ENCODE data around the gene LIPC. TPM values are rescaled to one million over a fixed set of nuclear protein-coding genes. Genes with fewer than 3 reads are reported as not detected.

LIPC gene
- total and polyA plus RNA-seq, 2 of the 4 experiments (the other 2 are of a cell fraction): 0.07 TPM; not detected in 1

GRCh38 chr15:58440922-58441321 is 9.1 kb downstream of the LIPC start:
- peak overlapping the region; percentile 48 to 89 for H4K8ac ChIP-seq (ENCODE audit: low read depth in 2 of 2, low read length in 2 of 2)
- H3K4me1 ChIP-seq (ENCODE audit: control insufficient read depth, insufficient read depth, low read length): peaks cover 24% of the 10 kb centered on the region
- ATAC-seq (ENCODE audit: low read depth) (no peak), DNase-seq (no peak)
- H3K18ac ChIP-seq (ENCODE audit: low read depth, low read length): peak overlapping the region; percentile 44
- H3K9me1 ChIP-seq (ENCODE audit: insufficient read depth, low read length): peaks cover 17% of the 10 kb centered on the region
- H4K91ac ChIP-seq (ENCODE audit: insufficient read depth, low read depth, low read length): peak overlapping the region; percentile 87
- peak overlapping the region; percentile 46 for H2BK5ac ChIP-seq (ENCODE audit: low read depth, low read length, poor library complexity, severe bottlenecking)
- dilution Hi-C loops (cut with HindIII; ENCODE audit: low sequenced_read_pairs, unreplicated experiment): no loop called here
- peak overlapping the region; percentile 87 for H2BK120ac ChIP-seq (ENCODE audit: low read depth, low read length)
- H3K14ac ChIP-seq (replicated peaks; ENCODE audit: low read depth, low read length): peak overlapping the region; percentile 79
- in situ Hi-C loops (cut with MboI; ENCODE audit: low sequenced_read_pairs): no loop called here
- H2AFZ ChIP-seq (replicated peaks; ENCODE audit: low read length, poor library complexity): peak overlapping the region; percentile 36
- CTCF ChIA-PET: interaction anchor here (1.0 kb wide), 1 partner anchor 20 kb away, joined by 4 read pairs; no protein-coding TSS in a partner anchor
- POLR2A ChIA-PET (ENCODE audit: unreplicated experiment): no interaction called here
- H4K20me1 ChIP-seq (ENCODE audit: insufficient read depth, low read length): no peaks in the 10 kb centered on the region
- H4K5ac ChIP-seq (ENCODE audit: low read depth, low read length): peak overlapping the region; percentile 47
- TF ChIP-seq BHLHE40 (IDR thresholded peaks at IDR 0.05; ENCODE audit: low read depth, low read length) (no peak), RAD21 (IDR thresholded peaks at IDR 0.05; ENCODE audit: low read length) (no peak), MXI1 (IDR thresholded peaks at IDR 0.05; ENCODE audit: borderline replicate concordance, low read depth, low read length) (no peak), MAFK (IDR thresholded peaks at IDR 0.05; ENCODE audit: low read depth, low read length) (no peak), RFX5 (IDR thresholded peaks at IDR 0.05; ENCODE audit: low read depth, low read length) (no peak), CTCF (conservative IDR thresholded peaks at IDR 0.05; ENCODE audit: low read depth, low read length) (no peak), CEBPB (IDR thresholded peaks at IDR 0.05; ENCODE audit: low read depth, low read length) (no peak), ELK1 (IDR thresholded peaks at IDR 0.05; ENCODE audit: borderline replicate concordance, low read depth, low read length) (no peak), POLR2A (IDR thresholded peaks at IDR 0.05; ENCODE audit: low read depth, low read length) (no peak), SMC3 (IDR thresholded peaks at IDR 0.05; ENCODE audit: low read depth, low read length) (no peak), USF2 (IDR thresholded peaks at IDR 0.05; ENCODE audit: low read depth, low read length) (no peak), FOS (IDR thresholded peaks at IDR 0.05; ENCODE audit: low read depth, low read length) (no peak), MAZ (IDR thresholded peaks at IDR 0.05; ENCODE audit: borderline replicate concordance, low read depth, low read length) (no peak), NFE2L2 (IDR thresholded peaks at IDR 0.05; ENCODE audit: low read depth, low read length) (no peak), RCOR1 (IDR thresholded peaks at IDR 0.05; ENCODE audit: insufficient replicate concordance, low read length) (no peak), CHD1 (IDR thresholded peaks at IDR 0.05; ENCODE audit: low read depth, low read length) (no peak)
- H3K36me3 ChIP-seq (ENCODE audit: control insufficient read depth, insufficient read depth, low read length): no peaks in the 10 kb centered on the region
- peak overlapping the region; percentile 37 for H3K56ac ChIP-seq (ENCODE audit: extremely low read depth, insufficient read depth, low read length)
- H2AK5ac ChIP-seq (ENCODE audit: low read depth, low read length): peak overlapping the region; percentile 86
- no TSS peak for BruUV-seq (replicated peaks)
- peak overlapping the region; percentile 29; the same call in 2 of the 3 replicates for H2BK15ac ChIP-seq (ENCODE audit: low read depth, low read length)
- H3K27me3 ChIP-seq (ENCODE audit: control insufficient read depth, insufficient read depth, low read length): no peaks in the 10 kb centered on the region
- H3K79me1 ChIP-seq (ENCODE audit: low read depth in 1 of 2, low read length in 2 of 2): no peaks in the 10 kb centered on the region
- H2BK20ac ChIP-seq (ENCODE audit: low read depth, low read length): peak overlapping the region; percentile 91
- no CpG with 5 or more reads among the region's 1 CpG for WGBS, 2 experiments (ENCODE audit: extremely low coverage in 2 of 2, insufficient read length in 1 of 2)
- peak overlapping the region; percentile 34; the same call in 1 of the 2 replicates for H3K9ac ChIP-seq (ENCODE audit: low read depth, low read length)
- H2AK9ac ChIP-seq (replicated peaks; ENCODE audit: low read depth, low read length, poor library complexity): peak overlapping the region; percentile 18
- peak overlapping the region; percentile 89 for H3K4ac ChIP-seq (ENCODE audit: low read depth, low read length)
- no peak overlapping the region for H3K4me2 ChIP-seq (ENCODE audit: low read depth, low read length)
- H3K27ac ChIP-seq (ENCODE audit: insufficient read depth, low read length): peak overlapping the region; percentile 53; the same call in 1 of the 2 replicates
- intact Hi-C loops (cut with micrococcal nuclease): no loop called here
- H3K23ac ChIP-seq (ENCODE audit: low read depth, low read length): no peak overlapping the region; the same call in 1 of the 2 replicates
- no peak overlapping the region for H3K4me3 ChIP-seq (ENCODE audit: insufficient read depth, low read depth, low read length)
- H3K9me3 ChIP-seq (ENCODE audit: control insufficient read depth, insufficient read depth, low read length): no peaks in the 10 kb centered on the region

All from IMR-90 (cell line).